ENCODE measurements around the gene MYMX. TPM values are rescaled to one million over a fixed set of nuclear protein-coding genes. Genes with fewer than 3 reads are reported as not detected.
"Not testable (repeated sequence)": the region's sequence is repeated elsewhere in the genome, so short reads cannot be mapped to it uniquely, and the experiment has no call there.

Gene MYMX
- total RNA-seq, 1 donor from 2014 or later = not detected

- no peak for DNase-seq (ENCODE audit: low read depth in 2 of 2)
Observed at GRCh38 chr6:44230034-44230675, 13.4 kb downstream of the MYMX start.

- DNase-seq (ENCODE audit: low read depth in 2 of 2) = not testable (repeated sequence)
Observed at GRCh38 chr6:44231426-44231825, 14.7 kb downstream of the MYMX start.

- no peak for DNase-seq (ENCODE audit: low read depth in 2 of 2)
Observed at GRCh38 chr6:44232676-44233566, 16.2 kb downstream of the MYMX start.

DNA sequence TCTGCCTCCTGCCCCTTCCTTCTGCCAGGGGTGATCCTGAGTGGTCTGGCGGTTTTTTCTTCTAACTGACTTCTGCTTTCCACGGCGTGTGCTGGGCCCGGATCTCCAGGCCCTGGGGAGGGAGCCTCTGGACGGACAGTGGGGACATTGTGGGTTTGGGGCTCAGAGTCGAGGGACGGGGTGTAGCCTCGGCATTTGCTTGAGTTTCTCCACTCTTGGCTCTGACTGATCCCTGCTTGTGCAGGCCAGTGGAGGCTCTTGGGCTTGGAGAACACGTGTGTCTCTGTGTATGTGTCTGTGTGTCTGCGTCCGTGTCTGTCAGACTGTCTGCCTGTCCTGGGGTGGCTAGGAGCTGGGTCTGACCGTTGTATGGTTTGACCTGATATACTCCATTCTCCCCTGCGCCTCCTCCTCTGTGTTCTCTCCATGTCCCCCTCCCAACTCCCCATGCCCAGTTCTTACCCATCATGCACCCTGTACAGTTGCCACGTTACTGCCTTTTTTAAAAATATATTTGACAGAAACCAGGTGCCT is 16.9 kb downstream of the MYMX start:
- DNase-seq (ENCODE audit: low read depth in 2 of 2) = no peak

DNA sequence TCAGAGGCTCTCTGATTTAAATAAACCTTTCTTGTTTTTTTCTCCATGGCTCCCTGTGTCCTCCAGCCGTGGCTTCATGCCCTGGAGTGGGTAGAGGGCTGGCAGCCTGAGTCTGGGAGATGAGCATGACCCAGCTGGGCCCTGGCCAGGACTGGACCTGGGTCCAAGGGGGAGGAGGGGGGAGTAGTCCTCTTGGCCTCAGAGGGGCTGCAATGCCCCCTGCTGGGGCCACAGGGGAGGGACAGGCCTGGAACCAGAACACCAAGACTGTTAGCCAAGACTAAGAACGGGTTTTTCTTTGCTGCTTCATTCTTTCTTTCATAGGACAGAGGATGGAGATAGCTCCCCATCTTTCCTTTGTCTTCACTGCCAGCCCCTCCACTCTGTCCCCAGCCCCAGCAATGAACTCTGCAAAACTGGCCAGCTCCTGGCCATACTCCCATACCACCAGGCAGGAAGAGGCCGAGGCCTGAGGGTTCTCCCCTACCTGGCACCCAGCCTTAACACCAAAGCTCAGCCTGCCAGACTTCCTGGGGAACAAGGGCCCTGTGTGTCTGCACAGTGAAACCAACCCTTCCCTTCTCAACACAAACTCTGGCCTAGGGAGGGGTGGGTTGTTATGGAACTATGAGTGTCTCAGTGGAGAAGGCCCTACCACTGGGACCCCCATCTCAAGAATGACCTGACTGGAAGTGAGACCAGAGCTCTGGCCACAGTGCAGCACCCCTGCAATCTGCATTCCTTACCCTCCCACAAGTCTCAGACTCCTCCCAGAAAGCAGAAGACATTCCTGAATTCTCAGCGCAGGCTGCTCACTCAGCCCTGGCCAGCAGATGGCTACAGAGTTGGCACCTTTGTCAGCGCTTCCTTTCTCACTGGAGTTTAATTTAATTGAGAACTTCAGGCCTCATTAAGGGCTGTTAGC is 17.6 kb downstream of the MYMX start:
- DNase-seq (ENCODE audit: low read depth in 2 of 2) = peak; percentile 81 to 83

GRCh38 chr6:44235269-44235668 is 18.5 kb downstream of the MYMX start:
- no peak for DNase-seq (ENCODE audit: low read depth in 2 of 2)

GRCh38 chr6:44235891-44236516 is 19.3 kb downstream of the MYMX start:
- no peak for DNase-seq (ENCODE audit: low read depth in 2 of 2)

DNA sequence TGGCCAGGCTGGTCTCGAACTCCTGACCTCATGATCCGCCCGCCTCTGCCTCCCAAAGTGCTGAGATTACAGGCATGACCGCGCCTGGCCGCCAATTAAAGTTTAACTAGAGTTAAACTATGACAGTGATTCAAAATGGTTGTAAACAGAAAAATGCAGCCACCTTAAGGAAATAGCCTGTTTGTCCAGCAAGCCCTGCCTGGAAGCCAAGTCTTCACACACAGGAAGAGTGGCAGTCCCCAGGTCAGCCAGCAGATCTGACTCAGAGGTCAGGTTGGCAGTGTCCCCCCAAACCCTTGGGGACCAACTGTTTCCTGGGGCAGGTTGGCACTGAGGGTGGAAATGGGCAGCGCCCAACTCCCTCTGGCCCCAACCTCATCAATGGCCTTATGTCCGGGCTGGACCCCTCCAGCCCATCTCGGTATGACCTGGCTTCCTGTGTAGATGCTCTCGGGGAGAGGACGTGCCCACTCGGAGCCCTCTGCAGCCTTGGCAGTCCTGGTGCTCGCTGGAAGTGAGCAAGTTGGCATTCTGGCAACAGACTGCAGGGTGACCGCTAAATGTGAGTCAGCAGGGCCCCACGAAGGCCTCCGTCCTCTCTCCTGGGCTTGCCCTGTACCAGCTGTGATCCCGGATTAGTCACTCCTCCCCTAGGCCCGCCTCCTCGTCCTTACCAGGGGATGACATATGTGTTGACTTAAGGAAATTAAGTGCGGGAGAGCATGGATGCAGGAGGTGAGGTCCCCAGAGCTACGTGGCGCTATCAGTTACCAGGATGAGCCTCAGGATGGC is 20.5 kb downstream of the MYMX start:
- peak; percentile 83 to 98 for DNase-seq (ENCODE audit: low read depth in 2 of 2)

GRCh38 chr6:44237813-44238433 is 21.2 kb downstream of the MYMX start:
- peak; percentile 72 to 81 for DNase-seq (ENCODE audit: low read depth in 2 of 2)

GRCh38 chr6:44238687-44239350 is 22.1 kb downstream of the MYMX start:
- DNase-seq (ENCODE audit: low read depth in 2 of 2) = no peak

GRCh38 chr6:44243345-44243744 is 26.6 kb downstream of the MYMX start:
- no peak for DNase-seq (ENCODE audit: low read depth in 2 of 2)

DNA sequence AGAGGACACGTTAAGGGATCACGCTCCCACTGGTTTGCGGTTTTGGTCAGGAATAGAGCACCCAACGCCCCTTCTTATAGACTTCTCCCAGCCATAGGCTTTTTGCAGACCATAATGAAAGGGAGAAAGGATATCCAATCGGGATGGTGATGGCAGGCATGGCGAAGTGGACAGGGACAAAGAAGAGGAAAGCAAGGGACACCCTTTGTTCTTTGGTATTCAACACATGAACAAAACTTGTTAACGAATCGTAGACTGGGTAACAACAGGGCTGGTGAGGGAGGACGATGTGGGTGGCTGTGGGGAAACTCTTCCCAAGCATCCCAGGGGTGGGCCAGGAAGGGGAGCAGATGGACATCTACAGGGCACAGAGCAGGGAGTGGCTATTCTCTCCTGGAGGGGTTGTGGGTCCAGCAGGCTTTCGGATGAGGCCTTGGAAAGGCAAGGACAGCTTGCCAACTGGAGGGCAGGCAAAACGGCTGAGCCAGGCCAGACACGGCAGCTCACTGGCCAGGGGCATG is 28.7 kb downstream of the MYMX start:
- DNase-seq (ENCODE audit: low read depth in 2 of 2) = no peak

DNA sequence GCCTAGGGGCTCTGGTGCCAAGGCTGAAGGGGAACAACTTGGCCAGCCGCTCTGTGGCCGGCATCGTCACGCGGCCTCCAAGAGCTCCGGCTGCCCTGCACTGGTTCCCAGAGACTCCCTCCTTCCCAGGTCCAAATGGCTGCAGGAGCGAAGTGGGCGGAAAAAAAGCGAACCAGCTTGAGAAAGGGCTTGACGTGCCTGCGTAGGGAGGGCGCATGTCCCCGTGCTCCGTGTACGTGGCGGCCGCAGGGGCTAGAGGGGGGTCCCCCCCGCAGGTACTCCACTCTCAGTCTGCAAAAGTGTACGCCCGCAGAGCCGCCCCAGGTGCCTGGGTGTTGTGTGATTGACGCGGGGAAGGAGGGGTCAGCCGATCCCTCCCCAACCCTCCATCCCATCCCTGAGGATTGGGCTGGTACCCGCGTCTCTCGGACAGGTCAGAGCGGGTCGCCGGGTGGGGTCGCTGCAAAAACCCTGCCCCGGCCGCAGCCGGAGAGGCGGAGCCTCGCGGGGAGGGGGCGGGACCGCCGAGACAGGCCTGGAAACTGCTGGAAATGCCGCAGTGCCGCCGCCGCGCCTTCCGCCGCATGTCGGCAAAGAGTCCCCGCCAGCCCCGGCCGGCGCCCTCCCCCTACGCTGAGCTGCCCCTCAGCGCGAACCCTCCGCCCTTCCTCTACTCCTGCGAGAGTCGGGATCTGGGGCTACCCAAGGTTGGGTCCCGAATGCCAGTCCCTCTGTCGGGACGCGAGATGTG is 29.4 kb downstream of the MYMX start:
- DNase-seq (ENCODE audit: low read depth in 2 of 2) = peak; percentile 84 to 93

DNA sequence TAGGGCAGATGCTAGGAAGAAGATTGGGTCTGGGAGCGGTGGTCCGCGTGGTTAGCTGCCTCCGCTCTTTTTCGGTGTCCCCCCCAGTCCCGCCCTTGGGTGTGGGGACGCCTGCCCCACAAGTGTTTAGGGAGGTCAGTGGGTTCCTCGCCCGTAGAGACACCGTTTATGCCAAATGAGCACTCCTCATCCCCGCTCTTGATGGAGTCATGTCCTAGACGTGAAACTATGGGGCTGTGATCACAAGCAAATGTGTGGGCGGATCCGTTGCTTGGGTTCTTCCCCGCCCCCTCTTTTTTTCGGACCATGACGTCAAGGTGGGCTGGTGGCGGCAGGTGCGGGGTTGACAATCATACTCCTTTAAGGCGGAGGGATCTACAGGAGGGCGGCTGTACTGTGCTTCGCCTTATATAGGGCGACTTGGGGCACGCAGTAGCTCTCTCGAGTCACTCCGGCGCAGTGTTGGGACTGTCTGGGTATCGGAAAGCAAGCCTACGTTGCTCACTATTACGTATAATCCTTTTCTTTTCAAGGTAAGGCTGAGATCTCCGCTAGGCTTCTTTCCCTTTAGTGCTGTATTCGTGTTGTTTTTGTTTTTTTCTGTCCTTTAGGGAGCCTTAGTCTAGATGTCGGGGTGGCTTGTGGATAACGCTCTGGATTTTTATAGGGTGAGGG is 30.1 kb downstream of the MYMX start, which contains the start of gene HSP90AB1:
TSS of gene HSP90AB1 (plus strand) at position 439 of the 675 bp plus-strand sequence. CDS start 1,529 bp downstream, outside the sequence.
- DNase-seq (ENCODE audit: low read depth in 2 of 2) = peak; percentile 99

GRCh38 chr6:44247338-44248302 is 30.9 kb downstream of the MYMX start:
- DNase-seq (ENCODE audit: low read depth in 2 of 2) = peak; percentile 75 to 78

DNA sequence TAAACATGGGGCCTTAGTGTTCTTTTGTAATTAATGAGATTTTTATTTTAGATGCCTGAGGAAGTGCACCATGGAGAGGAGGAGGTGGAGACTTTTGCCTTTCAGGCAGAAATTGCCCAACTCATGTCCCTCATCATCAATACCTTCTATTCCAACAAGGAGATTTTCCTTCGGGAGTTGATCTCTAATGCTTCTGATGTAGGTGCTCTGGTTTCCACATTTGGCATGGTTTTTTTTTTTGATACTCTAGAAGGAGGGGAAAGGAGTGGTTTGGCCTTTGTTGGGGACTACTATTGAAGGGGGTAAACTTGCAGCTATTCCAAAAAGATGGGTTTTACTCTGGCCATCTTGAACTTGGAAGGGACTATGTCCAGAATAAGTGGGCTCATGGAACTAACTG is 31.9 kb downstream of the MYMX start:
- DNase-seq (ENCODE audit: low read depth in 2 of 2) = no peak
